DOHH2 (cell line): ENCODE data around the gene SRBD1.

Experiments
- CTCF ChIP-seq: fragments of 200-600 bp; sonication (generic); IDR thresholded peaks from one replicate; pipeline ENCODE4 v1.5.1; 2014; ENCODE audit warnings: antibody characterized with exemption, mild to moderate bottlenecking, low read depth, low read length; ENCODE audit not compliant: poor library complexity, severe bottlenecking
- EZH2phosphoT487 ChIP-seq: fragments of 200-600 bp; sonication (generic); IDR thresholded peaks from 2 replicates; pipeline ENCODE4 v1.6.1; 2017; ENCODE audit warnings: borderline replicate concordance, mild to moderate bottlenecking, antibody characterized with exemption, low read length, moderate library complexity, mixed read lengths

GRCh38 chr2:45510701-45511420 lies 100.2 kb downstream of the SRBD1 start:
- TF ChIP-seq CTCF (no peak), EZH2phosphoT487 (no peak)
